Endothelial cell of umbilical vein (primary cell): ENCODE data around the gene MUC22.

ENCODE experiments used
- CTCF ChIP-seq, 2 donors: IDR thresholded peaks; 1 replicate in 1 of 2; 2 replicates in 1 of 2; pipeline ENCODE4 v1.5.1; 2011; ENCODE audit warnings: low read length in 2 of 2, mild to moderate bottlenecking in 2 of 2, moderate library complexity in 2 of 2, control low read depth in 1 of 2, inconsistent platforms in 1 of 2, low read depth in 1 of 2; ENCODE audit not compliant: insufficient read depth in 1 of 2; ENCODE audit errors: extremely low read depth in 1 of 2
- MAX ChIP-seq: IDR thresholded peaks from 2 replicates; pipeline ENCODE4 v1.6.1; 2011; ENCODE audit not compliant: insufficient read depth, insufficient read length
- MYC ChIP-seq: IDR thresholded peaks from one replicate; pipeline ENCODE4 v1.6.1; 2011; ENCODE audit warnings: mild to moderate bottlenecking, low read depth, low read length
- POLR2A ChIP-seq: IDR thresholded peaks from 2 replicates; pipeline ENCODE4 v1.6.1; 2012; ENCODE audit warnings: low read depth, mild to moderate bottlenecking, control low read depth, low read length

DNA sequence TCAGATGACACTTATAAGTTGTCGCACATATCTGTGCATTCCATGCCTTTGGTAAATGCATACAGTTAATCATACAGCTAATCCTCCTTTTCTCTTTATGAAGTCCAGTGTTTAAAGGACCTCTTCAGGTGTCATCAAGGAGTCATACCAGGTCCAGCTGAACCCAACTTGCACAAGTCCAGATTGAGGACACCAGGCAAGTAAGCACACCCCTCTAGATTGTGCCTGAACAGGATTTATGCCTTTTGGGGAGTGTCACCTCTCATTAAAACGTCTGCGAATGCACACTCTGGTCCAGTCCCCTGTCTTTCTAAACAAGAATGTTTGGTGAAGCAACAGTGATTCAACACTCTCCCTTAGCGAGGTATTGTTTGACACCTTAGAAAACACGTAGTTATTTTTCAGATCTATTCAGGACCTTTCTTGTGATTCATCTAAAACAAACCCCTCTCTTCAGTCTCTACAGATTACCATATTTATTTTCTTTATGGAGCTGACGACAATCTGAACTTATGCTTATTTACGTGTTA, 53.7 kb downstream of the MUC22 start:
- TF ChIP-seq CTCF (IDR thresholded peaks at IDR 0.05; ENCODE audit: extremely low read depth in 1 of 2, insufficient read depth in 1 of 2, low read depth in 1 of 2, low read length in 2 of 2) (no peak), POLR2A (no peak), MYC (no peak), MAX (no peak)
